SK-N-MC (cell line): ENCODE measurements around the gene CAP1.

Experiments used
- EZH2 ChIP-seq: fragments of 200-600 bp; sonication (generic); IDR thresholded peaks from one replicate; pipeline ENCODE4 v1.6.1; 2017; ENCODE audit warnings: antibody characterized with exemption
- FOXP2 ChIP-seq: optimal IDR thresholded peaks from 2 replicates; pipeline ENCODE3; 2011; ENCODE audit warnings: mild to moderate bottlenecking, moderate library complexity; ENCODE audit not compliant: insufficient read depth; ENCODE audit errors: extremely low read length, control extremely low read depth
- POLR2AphosphoS5 ChIP-seq: IDR thresholded peaks from 2 replicates; pipeline ENCODE4 v1.6.1; 2012; ENCODE audit warnings: mild to moderate bottlenecking, low read depth, low read length, borderline replicate concordance

GRCh38 chr1:40058097-40058452, 17.5 kb downstream of the CAP1 start:
- TF ChIP-seq POLR2AphosphoS5 = no peak
- no peak for TF ChIP-seq EZH2
- TF ChIP-seq FOXP2 = no peak
